Uterus (tissue), 4 donors: ENCODE results near the gene SLC6A7. TPM values are rescaled to one million over a fixed set of nuclear protein-coding genes. Genes with fewer than 3 reads are reported as not detected.
A peak's percentile ranks its signal among the peaks of the same experiment; 100 is the strongest.
"Not testable (repeated sequence)": the region's sequence is repeated elsewhere in the genome, so short reads cannot be mapped to it uniquely, and the experiment has no call there.

Experiments used
- DNase-seq, 2 donors: peaks; one replicate each; pipeline ENCODE4 v3.0.0-alpha.2; 2019 to 2020
- H3K27ac ChIP-seq, 2 donors: fragments of 200-600 bp; sonication (generic); 1 replicate in 1 of 2; 2 replicates in 1 of 2; pipeline ENCODE4 v1.5.1; 2016 to 2018
- H3K27me3 ChIP-seq, 2 donors: fragments of 200-600 bp; sonication (generic); one replicate each; pipeline ENCODE4 v1.5.1; 2018 to 2019; ENCODE audit warnings: control low read depth in 1 of 2
- H3K36me3 ChIP-seq, 2 donors: fragments of 200-600 bp; sonication (generic); one replicate each; pipeline ENCODE4 v1.5.1; 2019; ENCODE audit warnings: control low read depth in 1 of 2
- H3K4me1 ChIP-seq, 2 donors: fragments of 200-600 bp; sonication (generic); one replicate each; pipeline ENCODE4 v1.5.1; 2018 to 2019; ENCODE audit warnings: control low read depth in 1 of 2
- H3K4me3 ChIP-seq, 2 donors: fragments of 200-600 bp; sonication (generic); 1 replicate in 1 of 2; 2 replicates in 1 of 2; pipeline ENCODE4 v1.5.1; 2018 to 2019; ENCODE audit warnings: mild to moderate bottlenecking in 1 of 2
- H3K9me3 ChIP-seq, 2 donors: fragments of 200-600 bp; sonication (generic); one replicate each; pipeline ENCODE4 v1.5.1; 2019; ENCODE audit warnings: control low read depth in 1 of 2
- POLR2A ChIP-seq, 2 donors: fragments of 450-650 bp; IDR thresholded peaks; one replicate each; pipeline ENCODE4 v1.6.1; 2016; ENCODE audit warnings: antibody characterized with exemption in 2 of 2, mild to moderate bottlenecking in 1 of 2, moderate library complexity in 1 of 2
- intact Hi-C: fragments of 100-400 bp; cut with DNase I; formaldehyde crosslinking; loops from one replicate; pipeline ENCODE4 v1.15.1; 2023; ENCODE audit warnings: low total_unique reads
- total RNA-seq, 4 donors: library from RNA; depleted of rRNA in 3 of 4; stranded (reverse); fragments of >200 nt in 3 of 4; gene quantifications; one replicate each; pipeline versions ENCODE4 v1.1.0 to v1.2.4, GENCODE V29; 2014 to 2023
- TF ChIP-seq, protein P1 (sequence below), 4 experiments: fragments of 200-600 bp in 2 of 4; fragments of 450-650 bp in 2 of 4; sonication (generic) in 2 of 4; IDR thresholded peaks; one replicate each; pipeline ENCODE4 v1.5.1; 2016 to 2019; ENCODE audit warnings: antibody characterized with exemption in 4 of 4, mild to moderate bottlenecking in 2 of 4, moderate library complexity in 1 of 4
- donor health status: DM: yes; HTN: yes; CAD: no.

Gene SLC6A7
- total RNA-seq, 4 donors from 2014 or later = not detected

GRCh38 chr5:150245111-150245789 is 55.4 kb downstream of the SLC6A7 start:
- no peaks in the 10 kb centered on the region for H3K36me3 ChIP-seq
- no peak overlapping the region for H3K4me3 ChIP-seq
- peak overlapping the region; percentile 62 to 75 for H3K27ac ChIP-seq
- H3K27me3 ChIP-seq = no peaks in the 10 kb centered on the region
- intact Hi-C loops = no loop called here
- no peak for TF ChIP-seq POLR2A (IDR thresholded peaks at IDR 0.05)
- TF ChIP-seq, protein P1, sequence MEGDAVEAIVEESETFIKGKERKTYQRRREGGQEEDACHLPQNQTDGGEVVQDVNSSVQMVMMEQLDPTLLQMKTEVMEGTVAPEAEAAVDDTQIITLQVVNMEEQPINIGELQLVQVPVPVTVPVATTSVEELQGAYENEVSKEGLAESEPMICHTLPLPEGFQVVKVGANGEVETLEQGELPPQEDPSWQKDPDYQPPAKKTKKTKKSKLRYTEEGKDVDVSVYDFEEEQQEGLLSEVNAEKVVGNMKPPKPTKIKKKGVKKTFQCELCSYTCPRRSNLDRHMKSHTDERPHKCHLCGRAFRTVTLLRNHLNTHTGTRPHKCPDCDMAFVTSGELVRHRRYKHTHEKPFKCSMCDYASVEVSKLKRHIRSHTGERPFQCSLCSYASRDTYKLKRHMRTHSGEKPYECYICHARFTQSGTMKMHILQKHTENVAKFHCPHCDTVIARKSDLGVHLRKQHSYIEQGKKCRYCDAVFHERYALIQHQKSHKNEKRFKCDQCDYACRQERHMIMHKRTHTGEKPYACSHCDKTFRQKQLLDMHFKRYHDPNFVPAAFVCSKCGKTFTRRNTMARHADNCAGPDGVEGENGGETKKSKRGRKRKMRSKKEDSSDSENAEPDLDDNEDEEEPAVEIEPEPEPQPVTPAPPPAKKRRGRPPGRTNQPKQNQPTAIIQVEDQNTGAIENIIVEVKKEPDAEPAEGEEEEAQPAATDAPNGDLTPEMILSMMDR (IDR thresholded peaks at IDR 0.05) = no peak
- H3K4me1 ChIP-seq = peaks cover 0 to 17% of the 10 kb centered on the region in 2 donors
- peak; percentile 70 to 73 for DNase-seq
- H3K9me3 ChIP-seq = no peaks in the 10 kb centered on the region

DNA sequence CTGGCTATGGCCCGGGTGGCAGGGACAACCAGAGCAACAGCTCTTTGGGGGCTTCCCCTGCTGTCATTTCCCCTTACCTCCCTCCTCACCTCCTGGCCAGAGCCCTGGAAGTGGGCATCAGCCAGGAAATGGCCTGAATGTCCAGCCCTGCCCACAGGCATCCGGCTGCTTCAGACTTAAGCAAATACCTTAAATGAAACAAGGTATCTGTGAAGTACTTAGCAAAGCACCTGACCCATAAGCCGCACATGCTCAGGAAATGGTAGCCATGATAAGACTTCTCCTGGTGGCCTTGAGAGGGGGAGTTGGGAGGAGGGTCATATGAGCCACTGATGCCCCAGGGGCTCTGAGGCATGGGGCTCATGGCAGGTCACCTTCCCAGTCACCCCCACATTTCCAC is 55.9 kb downstream of the SLC6A7 start:
- H3K4me3 ChIP-seq = no peak overlapping the region
- intact Hi-C loops = no loop called here
- no peak for DNase-seq
- H3K4me1 ChIP-seq = peaks cover 0 to 17% of the 10 kb centered on the region in 2 donors
- no peak for TF ChIP-seq POLR2A (IDR thresholded peaks at IDR 0.05)
- TF ChIP-seq, protein P1 (IDR thresholded peaks at IDR 0.05) = no peak
- H3K27me3 ChIP-seq = no peaks in the 10 kb centered on the region
- H3K9me3 ChIP-seq = no peaks in the 10 kb centered on the region
- H3K27ac ChIP-seq = peak overlapping the region; percentile 21 to 75
- no peaks in the 10 kb centered on the region for H3K36me3 ChIP-seq

- Histone ChIP-seq H3K36me3 (no peaks in the 10 kb centered on the region), H3K9me3 (no peaks in the 10 kb centered on the region), H3K4me3 (no peak overlapping the region), H3K4me1 (peaks cover 0 to 17% of the 10 kb centered on the region in 2 donors), H3K27ac (no peak overlapping the region), H3K27me3 (no peaks in the 10 kb centered on the region)
- TF ChIP-seq, protein P1 (IDR thresholded peaks at IDR 0.05) = no peak
- no peak for TF ChIP-seq POLR2A (IDR thresholded peaks at IDR 0.05)
- DNase-seq = no peak
- intact Hi-C loops = no loop called here
These were observed 56.6 kb downstream of the SLC6A7 start for GRCh38 chr5:150246429-150246828.

DNA sequence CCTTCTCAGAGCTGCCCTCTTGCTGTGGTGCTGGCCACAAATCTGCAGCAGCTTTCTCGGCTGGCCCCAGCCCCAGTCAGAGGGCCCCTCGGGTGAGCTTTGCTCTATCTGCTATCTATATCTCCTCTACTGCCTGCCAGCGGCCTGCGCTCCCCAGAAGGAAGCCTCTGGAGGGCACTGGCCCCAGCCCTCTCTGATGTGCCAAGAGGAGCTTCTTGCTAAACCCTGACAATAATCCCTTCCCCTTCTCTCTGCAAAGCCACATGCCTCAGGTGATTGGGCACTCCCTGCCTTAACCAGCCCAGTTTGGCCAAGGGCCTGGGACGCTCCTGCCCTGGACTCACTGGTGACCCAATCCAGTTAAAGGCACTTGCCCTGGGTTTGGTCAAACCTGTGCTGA is 57.0 kb downstream of the SLC6A7 start:
- no peak for DNase-seq
- intact Hi-C loops = no loop called here
- H3K4me1 ChIP-seq = peaks cover 0 to 17% of the 10 kb centered on the region in 2 donors

DNA sequence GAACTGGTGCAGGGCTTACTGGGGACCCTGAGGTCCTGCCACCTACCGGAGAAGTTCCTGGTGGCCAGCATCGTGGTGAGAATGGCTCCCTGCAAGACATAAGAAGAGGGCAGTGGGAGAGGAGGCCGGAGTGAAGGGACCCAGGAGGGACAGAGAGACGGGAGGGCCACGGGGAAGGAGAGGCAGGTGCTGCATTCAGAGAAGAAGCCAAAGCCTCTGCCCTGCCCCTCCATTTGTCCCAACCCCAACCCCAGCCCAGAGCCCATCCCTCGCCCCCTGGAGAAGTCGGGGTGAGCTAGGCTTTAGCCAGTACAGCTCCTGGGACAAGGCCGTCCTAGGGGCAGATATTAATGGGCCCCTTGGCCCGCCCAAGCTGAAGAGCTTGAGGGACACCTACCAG is 57.9 kb downstream of the SLC6A7 start:
- intact Hi-C loops = no loop called here
- Histone ChIP-seq H3K4me3 (no peak overlapping the region), H3K9me3 (no peaks in the 10 kb centered on the region), H3K36me3 (no peaks in the 10 kb centered on the region), H3K27me3 (no peaks in the 10 kb centered on the region), H3K4me1 (peaks cover 0 to 17% of the 10 kb centered on the region in 2 donors), H3K27ac (no peak overlapping the region)
- no peak for DNase-seq
- TF ChIP-seq POLR2A (IDR thresholded peaks at IDR 0.05) = no peak
- TF ChIP-seq, protein P1 (IDR thresholded peaks at IDR 0.05) = no peak

More for the DNA sequence above, 57.0 kb downstream of the SLC6A7 start:
- Histone ChIP-seq H3K4me3 (no peak overlapping the region), H3K27ac (no peak overlapping the region), H3K9me3 (no peaks in the 10 kb centered on the region), H3K27me3 (no peaks in the 10 kb centered on the region), H3K36me3 (no peaks in the 10 kb centered on the region)
- TF ChIP-seq, protein P1 (IDR thresholded peaks at IDR 0.05) = no peak
- TF ChIP-seq POLR2A (IDR thresholded peaks at IDR 0.05) = no peak

GRCh38 chr5:150248493-150248892 is 58.6 kb downstream of the SLC6A7 start:
- H3K27me3 ChIP-seq, H3K27ac ChIP-seq, H3K36me3 ChIP-seq, DNase-seq, intact Hi-C loops, H3K9me3 ChIP-seq, H3K4me3 ChIP-seq: not testable (repeated sequence)
- peaks cover 0 to 16% of the 10 kb centered on the region in 2 donors for H3K4me1 ChIP-seq
